Neutrophil (primary cell): ENCODE data around the gene GJA4.

Experiments used
- H3K27ac ChIP-seq: fragments of 200-600 bp; sonication (generic); 2 replicates; pipeline ENCODE4 v1.5.1; 2016; ENCODE audit warnings: mild to moderate bottlenecking, moderate library complexity
- H3K27me3 ChIP-seq: fragments of 200-600 bp; sonication (generic); 2 replicates; pipeline ENCODE4 v1.6.0; 2016; ENCODE audit warnings: mild to moderate bottlenecking
- H3K36me3 ChIP-seq: fragments of 200-600 bp; sonication (generic); 2 replicates; pipeline ENCODE4 v1.5.1; 2017
- H3K4me1 ChIP-seq, 2 experiments: fragments of 200-600 bp in 1 of 2; sonication (generic) in 1 of 2; 1 replicate in 1 of 2; 2 replicates in 1 of 2; pipeline versions ENCODE4 v1.5.1 to v1.6.1; 2013 to 2016; ENCODE audit warnings: low read depth in 1 of 2, low read length in 1 of 2, mild to moderate bottlenecking in 1 of 2, moderate library complexity in 1 of 2; ENCODE audit not compliant: control insufficient read depth in 1 of 2, insufficient read depth in 1 of 2
- H3K4me3 ChIP-seq, 2 experiments: fragments of 200-600 bp in 1 of 2; sonication (generic) in 1 of 2; 1 replicate in 1 of 2; 2 replicates in 1 of 2; pipeline ENCODE4 v1.5.1; 2013 to 2016; ENCODE audit warnings: low read depth in 1 of 2, low read length in 1 of 2, mild to moderate bottlenecking in 1 of 2, moderate library complexity in 1 of 2
- H3K9me3 ChIP-seq: fragments of 200-600 bp; sonication (generic); 2 replicates; pipeline ENCODE4 v1.5.1; 2016
- CTCF ChIP-seq: fragments of 200-600 bp; sonication (generic); IDR thresholded peaks from 2 replicates; pipeline ENCODE4 v1.5.1; 2016; ENCODE audit warnings: antibody characterized with exemption

GJA4 gene

GRCh38 chr1:34829250-34829649, 36.5 kb downstream of the GJA4 start:
- Histone ChIP-seq H3K27ac (no peak overlapping the region), H3K4me1 (peaks cover 0 to 16% of the 10 kb centered on the region in 2 experiments), H3K36me3 (no peaks in the 10 kb centered on the region), H3K4me3 (no peak overlapping the region), H3K27me3 (no peaks in the 10 kb centered on the region), H3K9me3 (no peaks in the 10 kb centered on the region)
- no peak for TF ChIP-seq CTCF

- H3K27me3 ChIP-seq = no peaks in the 10 kb centered on the region
- TF ChIP-seq CTCF = no peak
- peaks cover 0 to 17% of the 10 kb centered on the region in 2 experiments for H3K4me1 ChIP-seq
- H3K36me3 ChIP-seq = no peaks in the 10 kb centered on the region
- H3K9me3 ChIP-seq = no peaks in the 10 kb centered on the region
- no peak overlapping the region for H3K27ac ChIP-seq
- no peak overlapping the region for H3K4me3 ChIP-seq
These were observed 39.0 kb downstream of the GJA4 start for GRCh38 chr1:34831721-34832246.

- H3K9me3 ChIP-seq = no peaks in the 10 kb centered on the region
- no peak overlapping the region for H3K4me3 ChIP-seq
- peak overlapping the region; percentile 43 for H3K27ac ChIP-seq
- no peak for TF ChIP-seq CTCF
- no peaks in the 10 kb centered on the region for H3K27me3 ChIP-seq
- H3K36me3 ChIP-seq = no peaks in the 10 kb centered on the region
- H3K4me1 ChIP-seq = peaks cover 0 to 17% of the 10 kb centered on the region in 2 experiments
These were observed 40.9 kb downstream of the GJA4 start for GRCh38 chr1:34833711-34834110.

- H3K36me3 ChIP-seq = no peaks in the 10 kb centered on the region
- no peaks in the 10 kb centered on the region for H3K27me3 ChIP-seq
- no peak for TF ChIP-seq CTCF
- peaks cover 5 to 14% of the 10 kb centered on the region in 2 experiments for H3K4me1 ChIP-seq
- no peak overlapping the region for H3K27ac ChIP-seq
- H3K9me3 ChIP-seq = no peaks in the 10 kb centered on the region
- H3K4me3 ChIP-seq = no peak overlapping the region
These were observed 46.9 kb downstream of the GJA4 start for GRCh38 chr1:34839526-34840305.

GRCh38 chr1:34840426-34840825, 47.6 kb downstream of the GJA4 start:
- Histone ChIP-seq H3K4me1 (peaks cover 5 to 14% of the 10 kb centered on the region in 2 experiments), H3K27me3 (no peaks in the 10 kb centered on the region), H3K36me3 (no peaks in the 10 kb centered on the region), H3K9me3 (no peaks in the 10 kb centered on the region), H3K4me3 (no peak overlapping the region), H3K27ac (no peak overlapping the region)
- TF ChIP-seq CTCF = no peak
